Measurements from ENCODE around the gene ALDH1A3.

GRCh38 chr15:100833417-100834389, 45.9 kb upstream of the ALDH1A3 start:
- TF ChIP-seq CTCF (IDR thresholded peaks at IDR 0.05) (no peak), POLR2AphosphoS5 (IDR thresholded peaks at IDR 0.05) (no peak), POLR2A (IDR thresholded peaks at IDR 0.05) (no peak)

Data from suprapubic skin (tissue), 4 donors.